GM18909 (cell line): ENCODE measurements around the gene TRDMT1.
A peak's percentile ranks its signal among the peaks of the same experiment; 100 is the strongest.

Source experiments
- ATAC-seq: cut with Tn5 transposase; IDR thresholded peaks from one replicate; pipeline ENCODE4 v1.9.1; 2021; ENCODE audit warnings: mild to moderate bottlenecking; ENCODE audit not compliant: unreplicated experiment, poor library complexity

The TRDMT1 gene, protein sequence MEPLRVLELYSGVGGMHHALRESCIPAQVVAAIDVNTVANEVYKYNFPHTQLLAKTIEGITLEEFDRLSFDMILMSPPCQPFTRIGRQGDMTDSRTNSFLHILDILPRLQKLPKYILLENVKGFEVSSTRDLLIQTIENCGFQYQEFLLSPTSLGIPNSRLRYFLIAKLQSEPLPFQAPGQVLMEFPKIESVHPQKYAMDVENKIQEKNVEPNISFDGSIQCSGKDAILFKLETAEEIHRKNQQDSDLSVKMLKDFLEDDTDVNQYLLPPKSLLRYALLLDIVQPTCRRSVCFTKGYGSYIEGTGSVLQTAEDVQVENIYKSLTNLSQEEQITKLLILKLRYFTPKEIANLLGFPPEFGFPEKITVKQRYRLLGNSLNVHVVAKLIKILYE

DNA sequence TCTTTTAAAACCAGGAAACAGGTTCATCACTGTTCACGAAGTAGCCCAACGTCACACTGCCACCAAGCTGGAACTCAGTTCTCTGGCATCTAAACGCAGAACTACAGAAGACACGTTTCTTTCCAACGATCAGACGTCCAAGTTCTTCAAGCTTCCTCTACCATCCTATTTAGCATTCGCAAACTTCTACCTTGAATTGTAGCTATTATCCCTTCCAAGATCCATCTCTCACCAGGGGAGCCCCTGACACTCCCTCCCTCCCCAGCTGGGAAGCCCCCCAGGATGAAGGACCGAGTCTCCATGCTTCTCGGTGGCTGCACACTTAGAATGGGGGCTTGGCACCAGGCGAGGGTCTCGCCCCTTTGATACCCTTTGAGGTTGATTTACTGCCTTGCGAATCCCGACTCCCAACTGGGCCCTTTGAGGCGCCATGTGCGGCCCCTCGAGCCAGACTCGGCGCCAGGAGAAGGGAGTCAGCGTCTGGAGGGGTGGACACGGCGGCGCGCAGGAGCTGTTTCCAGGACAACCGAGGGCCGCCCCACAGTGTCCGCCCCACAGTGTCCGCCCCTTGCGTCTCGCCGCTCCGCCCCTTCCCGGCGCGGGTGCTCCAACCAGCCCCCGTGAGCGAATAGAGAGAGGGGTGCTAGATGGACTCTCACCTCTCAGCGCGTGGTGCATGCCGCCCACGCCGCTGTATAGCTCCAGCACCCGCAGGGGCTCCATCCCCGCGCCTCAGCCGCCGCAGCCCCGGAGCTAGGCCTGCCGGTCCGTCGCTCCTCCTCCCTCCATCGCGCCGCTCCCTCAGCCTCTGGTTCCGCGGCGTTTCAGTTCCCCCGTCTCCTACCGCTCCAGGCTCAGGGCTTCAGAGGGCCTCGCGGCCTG lies at the start of gene TRDMT1:
TRDMT1 (minus strand) TSS at position 761 of the 882 bp plus-strand sequence; CDS start at position 723, 38 bp downstream.
- peak; percentile 96 for ATAC-seq

DNA sequence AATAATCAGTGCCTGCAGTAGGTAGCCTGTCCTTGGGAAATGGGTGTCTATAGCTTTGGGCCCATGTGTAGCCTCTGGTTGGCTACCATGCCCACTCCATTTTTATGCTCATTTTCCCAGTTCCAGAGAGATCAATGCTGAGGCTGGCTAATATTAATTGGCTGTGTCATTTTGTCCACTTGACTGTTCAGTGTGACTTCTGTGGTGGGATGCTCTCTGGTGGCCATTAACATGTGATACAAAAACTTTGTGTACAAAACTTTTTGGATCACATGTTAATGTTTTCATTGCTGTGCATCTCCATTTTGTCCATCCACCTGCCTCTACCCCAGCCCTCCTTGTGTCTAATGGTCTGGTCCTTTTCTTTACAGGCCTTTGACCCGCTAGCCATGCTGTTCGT lies 49.3 kb upstream of the TRDMT1 start:
- no peak for ATAC-seq

DNA sequence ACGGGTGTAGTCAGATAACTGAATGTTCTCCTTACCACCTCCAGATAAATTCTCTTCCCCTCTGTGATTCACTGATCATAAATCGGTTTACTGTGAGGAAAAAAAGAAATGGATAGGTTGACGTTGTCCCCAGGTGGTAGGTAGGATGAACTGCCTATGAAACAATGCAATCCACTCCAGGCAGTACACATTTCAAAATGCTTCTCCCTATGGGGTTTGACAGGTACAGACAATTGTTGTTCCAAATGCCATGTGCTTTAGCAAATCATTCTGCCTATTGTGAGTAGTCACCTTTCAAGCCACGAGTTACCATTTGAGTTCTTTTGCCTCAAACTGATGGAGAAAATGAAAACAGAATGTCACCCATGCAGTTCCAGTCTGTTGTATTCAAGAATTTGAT lies 48.3 kb upstream of the TRDMT1 start:
- ATAC-seq = no peak

DNA sequence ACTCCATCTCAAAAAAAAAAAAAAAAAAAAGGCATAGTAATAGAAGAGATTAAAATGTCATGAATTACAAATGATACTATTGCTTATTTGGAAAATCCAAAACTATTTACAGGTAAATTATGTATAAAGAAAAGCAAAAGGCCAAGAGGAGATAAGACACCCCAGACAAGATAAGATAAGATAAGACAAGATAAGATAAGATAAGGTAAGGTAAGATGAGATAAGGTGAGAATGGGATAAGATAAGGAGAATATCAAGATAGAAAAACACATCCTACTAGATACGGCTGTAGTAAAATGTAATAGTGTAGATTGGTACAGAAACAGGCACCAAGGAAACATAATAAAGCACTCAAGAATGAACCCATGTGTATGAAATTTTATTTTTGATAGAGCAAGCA lies 47.5 kb upstream of the TRDMT1 start:
- no peak for ATAC-seq

DNA sequence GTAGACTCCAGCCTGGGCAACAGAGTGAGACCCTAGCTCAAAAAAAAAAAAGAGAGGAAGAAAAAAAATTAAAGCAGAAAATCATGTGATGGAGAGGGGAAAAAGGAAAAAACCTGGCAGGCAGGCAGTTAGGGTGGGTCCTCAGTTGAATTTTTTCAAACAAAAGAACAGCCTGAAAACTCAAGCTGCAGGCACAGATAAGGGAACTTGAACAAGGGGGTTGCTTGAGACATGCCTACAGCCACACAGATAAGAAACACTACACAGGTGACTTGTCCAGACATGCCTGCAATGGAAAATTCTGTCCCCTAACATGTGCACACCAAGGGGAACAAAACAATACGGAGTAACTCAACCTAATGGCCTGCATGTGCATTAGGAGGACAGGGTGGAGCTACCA lies 45.7 kb upstream of the TRDMT1 start:
- ATAC-seq = no peak

DNA sequence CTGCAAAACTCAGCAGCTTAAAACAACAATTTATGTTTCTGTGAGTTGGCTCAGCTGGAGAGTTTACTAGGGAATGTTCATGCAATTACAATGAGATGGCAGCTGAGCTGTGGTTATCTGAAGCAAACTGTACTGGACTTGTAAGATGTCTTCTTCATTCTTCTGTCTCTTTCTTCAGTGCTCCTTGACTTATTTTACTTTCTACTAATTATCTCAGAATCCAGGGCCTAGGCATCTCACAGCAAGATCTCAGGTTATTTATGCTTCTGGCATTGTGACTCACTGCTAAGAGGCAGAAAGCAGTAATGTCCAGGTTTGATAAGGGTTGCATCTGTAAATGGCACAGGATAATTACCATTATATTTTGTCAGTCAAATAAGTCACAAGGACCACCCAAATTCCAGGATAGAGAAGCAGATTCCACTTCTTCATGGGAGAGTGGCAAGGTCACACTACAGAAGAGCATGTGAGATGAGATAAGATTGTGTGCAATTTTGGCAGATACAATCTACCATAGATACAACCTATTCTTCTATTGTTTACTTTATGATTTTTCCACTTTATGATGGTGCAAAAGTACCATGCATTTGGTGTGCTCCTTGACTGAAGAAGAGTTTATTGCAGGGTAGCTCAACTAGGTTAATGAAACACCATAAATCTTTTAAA lies 43.4 kb upstream of the TRDMT1 start:
- ATAC-seq = no peak

DNA sequence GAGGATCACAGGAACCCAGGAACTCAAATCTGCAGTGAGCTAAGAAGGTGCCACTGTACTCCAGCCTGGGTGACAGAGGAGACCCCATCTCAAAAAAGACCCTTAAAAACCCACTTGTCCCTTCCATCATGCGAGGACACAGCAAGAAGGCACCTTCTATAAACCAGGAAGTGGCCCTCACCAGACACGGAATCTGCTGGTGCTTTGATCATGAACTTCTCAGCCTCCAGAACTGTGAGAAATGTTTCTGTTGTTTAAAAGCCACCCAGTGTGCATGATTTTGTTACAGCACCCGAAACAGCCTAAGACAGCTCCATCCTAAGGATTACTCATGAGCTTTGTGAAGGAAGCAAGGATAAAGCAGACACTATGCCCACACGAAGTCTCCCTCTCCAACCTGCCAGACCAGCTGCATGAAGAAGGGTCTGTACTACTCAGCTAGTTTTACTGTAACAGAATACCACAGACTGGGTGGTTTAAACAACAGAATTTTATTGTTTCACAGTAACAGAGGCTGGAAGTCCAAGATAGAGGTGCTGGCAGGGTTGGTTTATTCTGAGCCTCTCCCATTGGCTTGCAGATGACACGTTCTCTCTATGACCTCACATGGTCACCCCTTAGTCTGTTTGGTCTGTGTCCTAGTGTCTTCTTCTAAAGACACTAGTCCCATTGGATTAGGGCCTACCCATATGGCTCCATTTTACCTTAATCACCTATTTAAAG lies 40.3 kb upstream of the TRDMT1 start:
- ATAC-seq = no peak

DNA sequence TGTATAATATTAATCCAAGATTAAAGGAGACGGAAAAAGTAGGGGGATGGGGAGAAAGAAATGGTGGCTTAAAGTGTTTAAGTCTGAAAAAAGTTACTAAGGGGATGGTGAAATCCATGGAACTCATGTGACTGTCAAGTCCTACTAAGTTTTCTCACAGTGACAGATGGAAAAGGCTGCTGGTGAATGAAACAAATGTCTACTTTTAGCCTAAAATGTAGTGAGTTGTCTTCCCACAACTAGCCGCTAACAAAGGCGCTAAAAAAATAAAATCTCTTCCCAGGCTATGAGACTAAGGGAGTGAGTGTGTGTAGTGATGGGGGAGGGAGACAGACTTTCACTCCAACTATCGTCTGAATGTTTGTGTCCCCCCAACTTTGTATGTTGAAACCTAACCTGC lies 39.1 kb upstream of the TRDMT1 start:
- no peak for ATAC-seq

DNA sequence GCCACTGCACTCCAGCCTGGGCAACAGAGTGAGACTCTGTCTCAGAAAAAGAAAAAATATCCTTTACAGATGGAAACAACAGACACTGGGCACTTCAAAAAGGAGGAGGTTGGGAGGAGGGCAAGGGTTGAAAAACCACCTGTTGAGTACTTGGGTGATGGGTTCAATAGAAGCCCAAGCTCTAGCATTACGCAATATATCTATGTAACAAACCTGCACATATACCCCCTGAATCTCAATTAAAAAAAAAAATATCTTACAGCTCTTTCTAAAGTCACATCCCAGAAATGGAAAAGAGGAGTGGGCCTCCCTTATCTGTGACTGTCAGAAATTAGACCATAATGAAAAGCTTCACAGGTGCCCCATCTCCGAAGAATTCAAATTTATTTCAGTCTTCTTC lies 38.6 kb upstream of the TRDMT1 start:
- ATAC-seq = no peak

DNA sequence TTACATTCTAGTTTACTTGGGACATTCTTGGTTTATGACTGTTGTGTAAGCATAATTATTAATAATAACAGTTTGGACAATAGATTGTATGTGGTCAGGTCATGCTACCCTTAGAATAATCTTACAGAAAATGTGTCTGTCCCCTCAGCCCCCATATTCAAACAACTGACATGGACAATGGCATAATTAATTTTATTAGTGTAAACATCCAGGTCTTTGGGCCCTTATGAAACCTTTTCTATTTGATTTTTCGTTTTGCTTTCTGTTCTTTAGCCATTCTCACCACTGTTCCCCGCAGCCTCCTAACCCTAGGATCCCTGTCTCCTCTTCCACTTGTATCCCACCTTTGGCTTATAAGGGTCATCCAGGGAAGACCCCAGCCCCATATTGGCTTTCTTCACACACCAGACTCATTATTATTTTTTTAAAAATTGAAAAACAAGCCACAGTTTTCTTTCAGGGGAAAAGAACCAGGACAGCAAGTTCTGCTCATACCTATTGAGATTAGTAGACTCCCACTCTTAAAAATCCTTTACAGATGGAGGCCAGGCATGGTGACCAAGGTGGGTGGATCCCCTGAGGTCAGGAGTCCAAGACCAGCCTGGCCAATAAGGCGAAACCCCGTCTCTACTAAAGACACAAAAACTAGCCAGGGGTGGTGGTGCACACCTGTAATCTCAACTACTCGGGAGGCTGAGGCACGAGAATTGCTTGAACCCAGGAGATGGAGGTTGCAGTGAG lies 38.0 kb upstream of the TRDMT1 start:
- ATAC-seq = no peak

DNA sequence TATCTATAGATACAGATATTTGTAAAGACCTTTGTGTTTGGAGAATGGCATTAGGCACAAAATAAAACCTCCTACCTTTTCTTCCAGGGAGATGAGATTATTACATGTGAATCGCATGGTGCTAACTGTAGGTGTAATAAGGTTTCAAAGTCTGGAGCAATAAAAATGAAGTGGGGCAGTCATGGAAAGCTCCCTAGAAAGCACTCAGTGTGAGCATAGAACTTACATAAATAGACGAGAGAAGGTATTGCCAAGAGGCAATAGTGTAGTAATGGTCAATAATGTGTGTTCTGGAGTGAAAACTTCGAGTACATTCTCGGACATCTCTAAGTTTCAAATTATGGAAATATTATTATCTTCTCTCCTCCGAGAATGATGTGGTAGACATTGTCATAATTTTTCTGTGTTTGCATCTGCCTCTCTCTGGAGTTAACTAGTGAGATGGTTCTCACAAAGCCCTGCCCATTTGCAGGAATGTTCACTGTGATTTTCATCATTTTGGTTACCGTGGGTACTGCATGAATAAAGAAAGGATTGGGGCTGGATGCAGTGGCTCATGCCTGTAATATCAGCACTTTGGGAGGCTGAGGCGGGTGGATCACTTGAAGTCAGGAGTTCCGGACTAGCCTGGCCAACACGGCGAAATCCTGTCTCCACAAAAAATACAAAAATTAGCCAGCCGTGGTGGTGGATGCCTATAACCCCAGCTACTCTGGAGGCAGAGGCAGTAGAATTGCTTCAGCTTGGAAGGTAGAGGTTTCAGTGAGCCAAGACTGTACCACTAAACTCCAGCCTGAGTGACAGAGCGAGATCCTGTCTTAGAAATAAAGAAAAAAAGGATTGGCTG lies 37.2 kb upstream of the TRDMT1 start:
- no peak for ATAC-seq

DNA sequence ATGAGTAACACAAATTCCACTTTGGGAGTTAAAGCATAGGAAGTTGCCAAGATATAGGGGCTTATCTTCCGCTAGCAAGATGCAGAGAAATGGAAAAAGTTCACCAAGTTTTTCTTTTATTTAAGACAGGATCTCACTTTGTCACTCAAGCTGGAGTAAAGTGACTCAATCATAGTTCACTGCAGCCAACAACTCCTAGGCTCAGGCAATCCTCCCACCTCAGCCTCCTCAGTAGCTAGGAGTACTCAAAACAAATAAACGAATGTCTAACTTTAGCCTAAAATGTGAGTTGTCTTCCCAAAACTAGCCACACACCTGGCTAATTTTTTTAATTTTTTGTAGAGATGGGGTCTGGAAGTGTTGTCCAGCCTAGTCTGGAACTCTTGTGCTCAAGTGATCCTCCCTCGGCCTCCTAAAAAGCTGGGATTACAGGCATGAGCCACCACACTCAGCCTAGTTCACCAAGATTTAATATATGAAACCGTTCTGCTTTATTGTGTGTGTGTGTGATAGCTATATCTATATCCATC lies 36.5 kb upstream of the TRDMT1 start:
- ATAC-seq = no peak

DNA sequence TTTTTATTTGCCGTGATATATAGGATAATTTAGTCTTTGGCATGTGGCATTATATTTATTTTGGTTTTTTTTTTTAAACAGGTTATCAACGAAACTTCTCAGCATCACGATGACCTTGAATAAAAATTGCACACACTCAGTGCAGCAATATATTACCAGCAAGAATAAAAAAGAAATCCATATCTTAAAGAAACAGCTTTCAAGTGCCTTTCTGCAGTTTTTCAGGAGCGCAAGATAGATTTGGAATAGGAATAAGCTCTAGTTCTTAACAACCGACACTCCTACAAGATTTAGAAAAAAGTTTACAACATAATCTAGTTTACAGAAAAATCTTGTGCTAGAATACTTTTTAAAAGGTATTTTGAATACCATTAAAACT lies 35.7 kb upstream of the TRDMT1 start:
- ATAC-seq = no peak

DNA sequence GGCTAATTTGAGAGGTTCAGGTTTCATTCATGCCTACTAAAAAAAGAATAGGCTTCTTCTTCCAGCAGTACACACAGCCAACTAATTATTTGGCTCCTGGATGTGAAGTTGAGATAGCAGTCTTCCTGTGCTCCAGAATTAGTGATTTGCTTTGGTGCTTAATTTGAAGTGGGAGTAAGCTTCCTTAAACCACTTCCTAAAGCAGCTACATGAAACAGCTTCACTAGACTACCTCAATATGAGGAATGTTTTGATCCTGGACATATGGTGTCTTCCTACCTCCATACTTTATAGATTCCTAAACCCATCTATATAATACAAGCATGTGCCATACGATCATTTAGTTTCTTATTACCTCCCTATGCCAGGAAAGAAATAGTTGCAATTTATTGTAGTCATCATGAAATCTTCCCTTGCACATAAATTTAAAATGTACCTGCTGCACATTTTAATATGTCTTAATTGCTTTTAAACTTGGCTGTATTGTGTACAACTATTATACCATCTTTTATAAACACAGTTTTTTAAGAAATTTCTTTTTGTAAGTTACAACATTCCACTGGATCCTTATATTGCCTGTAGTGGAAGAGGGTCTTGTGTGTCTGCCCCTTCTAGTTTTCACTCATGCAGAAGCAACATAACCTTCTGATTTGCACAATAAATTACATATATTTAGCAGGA lies 35.1 kb upstream of the TRDMT1 start:
- ATAC-seq = no peak

DNA sequence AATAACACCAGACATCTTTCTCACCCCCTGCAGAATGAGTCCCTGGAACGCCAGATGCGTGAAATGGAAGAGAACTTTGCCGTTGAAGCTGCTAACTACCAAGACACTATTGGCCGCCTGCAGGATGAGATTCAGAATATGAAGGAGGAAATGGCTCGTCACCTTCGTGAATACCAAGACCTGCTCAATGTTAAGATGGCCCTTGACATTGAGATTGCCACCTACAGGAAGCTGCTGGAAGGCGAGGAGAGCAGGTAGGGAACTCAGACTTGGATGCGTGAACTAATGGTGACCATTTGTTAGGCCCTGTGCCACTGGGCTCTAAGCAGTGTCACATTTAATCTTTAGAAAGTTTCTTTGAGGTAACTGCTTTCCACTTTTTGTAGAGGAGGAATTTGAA lies 33.7 kb upstream of the TRDMT1 start:
- no peak for ATAC-seq

DNA sequence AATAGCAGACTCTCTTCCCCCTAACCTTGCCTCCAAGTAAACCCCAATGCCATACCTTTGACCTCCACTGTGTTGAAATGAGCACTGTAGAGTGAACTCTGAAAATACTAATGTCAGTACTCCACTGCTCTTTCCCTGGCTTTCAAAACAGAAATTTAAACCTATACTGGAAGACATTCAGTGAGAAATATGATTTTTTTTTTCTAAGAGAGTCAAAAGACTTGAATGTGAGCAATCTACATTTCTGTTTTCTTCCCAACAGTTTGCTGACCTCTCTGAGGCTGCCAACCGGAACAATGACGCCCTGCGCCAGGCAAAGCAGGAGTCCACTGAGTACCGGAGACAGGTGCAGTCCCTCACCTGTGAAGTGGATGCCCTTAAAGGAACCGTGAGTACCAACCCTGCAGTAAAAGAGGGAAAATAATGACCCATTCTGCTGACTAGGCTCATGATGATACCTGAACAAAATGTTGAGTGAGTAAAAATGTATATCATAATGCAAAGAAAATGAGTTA lies 33.0 kb upstream of the TRDMT1 start:
- ATAC-seq = no peak

DNA sequence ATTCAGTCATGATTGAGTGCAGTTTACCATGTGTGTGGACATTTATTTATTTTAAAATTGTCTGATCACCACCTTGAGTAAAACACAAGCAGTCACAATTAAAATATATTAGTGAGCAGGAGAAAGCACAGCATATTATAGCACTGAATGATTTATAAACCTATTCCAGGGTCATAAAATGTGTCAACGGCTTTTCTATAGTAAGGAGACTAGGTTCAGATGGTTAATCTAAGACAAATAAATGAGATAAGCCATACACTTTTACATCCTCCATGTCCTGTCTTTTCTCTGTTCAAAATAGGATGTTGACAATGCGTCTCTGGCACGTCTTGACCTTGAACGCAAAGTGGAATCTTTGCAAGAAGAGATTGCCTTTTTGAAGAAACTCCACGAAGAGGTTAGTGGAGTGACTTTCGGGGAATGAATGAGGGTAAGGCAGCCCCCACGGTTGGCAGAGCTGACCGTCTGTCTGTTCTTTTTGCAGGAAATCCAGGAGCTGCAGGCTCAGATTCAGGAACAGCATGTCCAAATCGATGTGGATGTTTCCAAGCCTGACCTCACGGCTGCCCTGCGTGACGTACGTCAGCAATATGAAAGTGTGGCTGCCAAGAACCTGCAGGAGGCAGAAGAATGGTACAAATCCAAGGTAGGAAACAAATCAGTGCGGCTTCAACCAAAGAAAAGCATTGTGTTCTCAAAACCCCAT lies 32.0 kb upstream of the TRDMT1 start:
- ATAC-seq = no peak
